PFSK-1 (cell line): ENCODE data around the gene ZNF513.
A peak's percentile ranks its signal among the peaks of the same experiment; 100 is the strongest.

Experiments used
- FOXP2 ChIP-seq: optimal IDR thresholded peaks from 2 replicates; pipeline ENCODE3; 2011; ENCODE audit warnings: borderline replicate concordance, control low read depth, inconsistent platforms; ENCODE audit not compliant: insufficient read depth; ENCODE audit errors: extremely low read length, extremely low read depth
- POLR2AphosphoS5 ChIP-seq: IDR thresholded peaks from 2 replicates; pipeline ENCODE4 v1.6.1; 2012; ENCODE audit warnings: low read depth, mild to moderate bottlenecking, control low read depth, low read length, moderate library complexity
- REST ChIP-seq, 2 experiments: IDR thresholded peaks; 2 replicates each; pipeline versions ENCODE4 v1.6.1 to v1.8.0; 2011 to 2012; ENCODE audit warnings: low read depth in 2 of 2, low read length in 2 of 2, control low read depth in 1 of 2, inconsistent platforms in 1 of 2, mild to moderate bottlenecking in 1 of 2, moderate library complexity in 1 of 2; ENCODE audit not compliant: insufficient read depth in 1 of 2
- SIN3A ChIP-seq: IDR thresholded peaks from 2 replicates; pipeline ENCODE4 v1.6.1; 2012; ENCODE audit warnings: mild to moderate bottlenecking, low read length, moderate library complexity, borderline replicate concordance; ENCODE audit not compliant: insufficient read depth
- TAF1 ChIP-seq: IDR thresholded peaks from 2 replicates; pipeline ENCODE4 v1.6.1; 2012; ENCODE audit warnings: low read length, control low read depth, borderline replicate concordance; ENCODE audit not compliant: insufficient read depth

DNA sequence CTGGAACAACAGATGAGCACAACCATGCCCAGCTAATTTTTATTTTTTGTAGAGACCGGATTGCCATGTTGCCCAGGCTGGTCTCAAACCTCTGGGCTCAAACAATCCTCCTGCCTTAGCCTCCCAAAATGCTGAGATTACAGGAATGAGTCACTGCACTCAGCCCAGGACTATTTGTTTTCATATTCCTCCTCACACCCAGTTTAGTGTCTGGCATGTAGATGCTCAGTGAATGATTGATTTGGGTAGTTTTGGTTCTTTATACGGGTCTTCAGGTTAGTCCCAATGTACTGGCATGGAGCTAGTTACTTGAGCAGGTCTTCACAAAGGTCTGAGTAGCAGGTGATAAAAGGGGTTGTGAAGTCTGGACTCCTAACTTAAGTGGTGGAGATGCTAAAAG is 16.6 kb downstream of the ZNF513 start:
- TF ChIP-seq TAF1, result no peak
- TF ChIP-seq POLR2AphosphoS5, result peak; percentile 27; the same call in 1 of the 2 replicates
- TF ChIP-seq FOXP2, result no peak
- TF ChIP-seq REST (IDR thresholded peaks at IDR 0.05; ENCODE audit: insufficient read depth in 1 of 2, low read depth in 2 of 2, low read length in 2 of 2), result no peak
- no peak for TF ChIP-seq SIN3A
